HG02981 (cell line): ENCODE measurements around the gene CHST14.

Source experiments
- ATAC-seq: cut with Tn5 transposase; IDR thresholded peaks from one replicate; pipeline ENCODE4 v1.9.1; 2021; ENCODE audit warnings: mild to moderate bottlenecking, moderate library complexity; ENCODE audit not compliant: unreplicated experiment

Gene CHST14

GRCh38 chr15:40470423-40471104 lies at the start of gene CHST14:
Gene CHST14, plus strand, starts transcription at chr15:40470984. Its CDS starts 230 bp downstream, at chr15:40471214.
- peak; percentile 58 for ATAC-seq

- no peak for ATAC-seq
Measured at GRCh38 chr15:40421246-40422157, 49.3 kb upstream of the CHST14 start.

GRCh38 chr15:40424483-40425115 lies 46.2 kb upstream of the CHST14 start:
- ATAC-seq, result no peak

GRCh38 chr15:40425681-40426080 lies 45.1 kb upstream of the CHST14 start:
- ATAC-seq, result no peak

- no peak for ATAC-seq
Measured at GRCh38 chr15:40427188-40427587, 43.6 kb upstream of the CHST14 start.

GRCh38 chr15:40428185-40428584 lies 42.6 kb upstream of the CHST14 start:
- ATAC-seq, result no peak

GRCh38 chr15:40429068-40429710 lies 41.6 kb upstream of the CHST14 start:
- no peak for ATAC-seq

- no peak for ATAC-seq
Measured at GRCh38 chr15:40430271-40430805, 40.4 kb upstream of the CHST14 start.

- no peak for ATAC-seq
Measured at GRCh38 chr15:40435023-40435709, 35.6 kb upstream of the CHST14 start.

- no peak for ATAC-seq
Measured at GRCh38 chr15:40435710-40436089, 35.1 kb upstream of the CHST14 start.

- ATAC-seq, result no peak
Measured at GRCh38 chr15:40436116-40436891, 34.5 kb upstream of the CHST14 start.

- no peak for ATAC-seq
Measured at GRCh38 chr15:40436892-40437751, 33.7 kb upstream of the CHST14 start.

- ATAC-seq, result no peak
Measured at GRCh38 chr15:40437752-40438687, 32.8 kb upstream of the CHST14 start.

GRCh38 chr15:40438712-40439111 lies 32.1 kb upstream of the CHST14 start:
- ATAC-seq, result no peak

GRCh38 chr15:40439461-40439959 lies 31.3 kb upstream of the CHST14 start:
- no peak for ATAC-seq

- ATAC-seq, result no peak
Measured at GRCh38 chr15:40439960-40440742, 30.6 kb upstream of the CHST14 start.
